ENCODE measurements around the gene HAAO. TPM values are rescaled to one million over a fixed set of nuclear protein-coding genes. Genes with fewer than 3 reads are reported as not detected.

Gene HAAO
- total RNA-seq, 1 experiment from 2014 or later, result 0.74 TPM

GRCh38 chr2:42808301-42808700 is 15.9 kb upstream of the HAAO start:
- intact Hi-C loops (cut with micrococcal nuclease; ENCODE audit: unreplicated experiment), result no loop called here

GRCh38 chr2:42806786-42807185 is 14.4 kb upstream of the HAAO start:
- no peak overlapping the region for H3K27ac ChIP-seq (ENCODE audit: low read length)
- peaks cover 6% of the 10 kb centered on the region for H3K4me1 ChIP-seq (ENCODE audit: control insufficient read depth, insufficient read depth, low read length)
- no peaks in the 10 kb centered on the region for H3K27me3 ChIP-seq (ENCODE audit: control insufficient read depth, insufficient read depth, low read length)
- in situ Hi-C loops (cut with HindIII; ENCODE audit: low pct_unique_long_range_greater_than_20kb, low sequenced_read_pairs), result no loop called here
- H3K4me3 ChIP-seq (ENCODE audit: low read depth in 2 of 2, low read length in 2 of 2), result no peak overlapping the region
- no TSS peak for BruUV-seq (replicated peaks)
- ChIA-PET POLR2A (no interaction called here), CTCF (no interaction called here)
- H3K36me3 ChIP-seq (ENCODE audit: control insufficient read depth, insufficient read depth, low read length), result no peaks in the 10 kb centered on the region
- no peak for DNase-seq (ENCODE audit: low read depth, low spot score)
- intact Hi-C loops (cut with micrococcal nuclease; ENCODE audit: unreplicated experiment), result no loop called here
- ATAC-seq, result no peak
- no peaks in the 10 kb centered on the region for H3K9me3 ChIP-seq (ENCODE audit: control insufficient read depth, insufficient read depth, low read depth, low read length)
- TF ChIP-seq SIN3A (IDR thresholded peaks at IDR 0.05; ENCODE audit: borderline replicate concordance, insufficient read depth, low read depth, low read length), result no peak
- TF ChIP-seq CTCF (IDR thresholded peaks at IDR 0.05), result no peak
- no peak for TF ChIP-seq TCF7L2 (IDR thresholded peaks at IDR 0.05; ENCODE audit: low read depth, low read length)
- TF ChIP-seq POLR2AphosphoS5 (IDR thresholded peaks at IDR 0.05; ENCODE audit: low read depth, low read length), result no peak
- no peak for TF ChIP-seq REST (IDR thresholded peaks at IDR 0.05; ENCODE audit: insufficient read depth in 1 of 2, low read depth in 2 of 2, low read length in 1 of 2)

More at GRCh38 chr2:42808301-42808700, 15.9 kb upstream of the HAAO start:
- no peaks in the 10 kb centered on the region for H3K36me3 ChIP-seq (ENCODE audit: control insufficient read depth, insufficient read depth, low read length)
- no peak overlapping the region for H3K27ac ChIP-seq (ENCODE audit: low read length)
- H3K27me3 ChIP-seq (ENCODE audit: control insufficient read depth, insufficient read depth, low read length), result no peaks in the 10 kb centered on the region
- H3K9me3 ChIP-seq (ENCODE audit: control insufficient read depth, insufficient read depth, low read depth, low read length), result no peaks in the 10 kb centered on the region
- no peak for ATAC-seq
- TF ChIP-seq CTCF (IDR thresholded peaks at IDR 0.05), result no peak
- TF ChIP-seq TCF7L2 (IDR thresholded peaks at IDR 0.05; ENCODE audit: low read depth, low read length), result no peak
- TF ChIP-seq SIN3A (IDR thresholded peaks at IDR 0.05; ENCODE audit: borderline replicate concordance, insufficient read depth, low read depth, low read length), result no peak
- no peak for TF ChIP-seq POLR2AphosphoS5 (IDR thresholded peaks at IDR 0.05; ENCODE audit: low read depth, low read length)
- no peak for TF ChIP-seq REST (IDR thresholded peaks at IDR 0.05; ENCODE audit: insufficient read depth in 1 of 2, low read depth in 2 of 2, low read length in 1 of 2)
- DNase-seq (ENCODE audit: low read depth, low spot score), result no peak
- H3K4me1 ChIP-seq (ENCODE audit: control insufficient read depth, insufficient read depth, low read length), result peaks cover 6% of the 10 kb centered on the region
- POLR2A ChIA-PET, result no interaction called here
- CTCF ChIA-PET, result no interaction called here
- BruUV-seq (replicated peaks), result no TSS peak
- in situ Hi-C loops (cut with HindIII; ENCODE audit: low pct_unique_long_range_greater_than_20kb, low sequenced_read_pairs), result no loop called here
- H3K4me3 ChIP-seq (ENCODE audit: low read depth in 2 of 2, low read length in 2 of 2), result no peak overlapping the region
